Panc1 (cell line): ENCODE results near the gene AIG1. TPM values are rescaled to one million over a fixed set of nuclear protein-coding genes. Genes with fewer than 3 reads are reported as not detected.

Experiments
- ATAC-seq: fragments of 200-7000 bp; cut with Tn5 transposase; 2 replicates; pipeline ENCODE4 v1.9.1; 2020; ENCODE audit warnings: mild to moderate bottlenecking, moderate library complexity
- BruUV-seq: library from RNA; stranded (reverse); fragments of 400-500 nt; replicated peaks from 2 replicates; lab custom pipeline; 2021; lab: Mats Ljungman, UMichigan
- CTCF ChIA-PET: fragments of 300-600 bp; sonication (Branson Sonifier 250); formaldehyde crosslinking; loops from one replicate; lab custom pipeline; 2022; ENCODE audit warnings: antibody characterized with exemption; lab: Charles Lee
- POLR2A ChIA-PET: fragments of 300-600 bp; sonication (Branson Sonifier 250); formaldehyde crosslinking; loops from one replicate; lab custom pipeline; 2022; ENCODE audit warnings: antibody characterized with exemption; lab: Charles Lee
- DNase-seq: peaks from one replicate; pipeline ENCODE4 v3.0.0-alpha.2; 2010; ENCODE audit warnings: low read depth, low spot score
- H3K27ac ChIP-seq: 2 replicates; pipeline ENCODE4 v1.5.1; 2011; ENCODE audit warnings: mild to moderate bottlenecking, low read length, inconsistent platforms
- H3K27me3 ChIP-seq: fragments of 200-500 bp; sonication (Bioruptor generic); 2 replicates; pipeline ENCODE4 v1.6.0; 2014; ENCODE audit warnings: low read length, inconsistent platforms; ENCODE audit not compliant: control insufficient read depth, insufficient read depth
- H3K36me3 ChIP-seq: fragments of 200-500 bp; sonication (Bioruptor generic); 2 replicates; pipeline ENCODE4 v1.5.1; 2014; ENCODE audit warnings: inconsistent platforms, mild to moderate bottlenecking, low read length, moderate library complexity; ENCODE audit not compliant: control insufficient read depth, insufficient read depth
- H3K4me1 ChIP-seq: 2 replicates; pipeline ENCODE4 v1.5.1; 2011; ENCODE audit warnings: inconsistent platforms, mild to moderate bottlenecking, low read length, moderate library complexity; ENCODE audit not compliant: control insufficient read depth, insufficient read depth
- H3K4me3 ChIP-seq, 2 experiments: 2 replicates each; pipeline ENCODE4 v1.5.1; 2011 to 2012; ENCODE audit warnings: low read depth in 2 of 2, low read length in 2 of 2, mild to moderate bottlenecking in 2 of 2, inconsistent platforms in 1 of 2, moderate library complexity in 1 of 2
- H3K9me3 ChIP-seq: fragments of 200-500 bp; sonication (Bioruptor generic); 2 replicates; pipeline ENCODE4 v1.5.1; 2014; ENCODE audit warnings: low read depth, mild to moderate bottlenecking, inconsistent platforms, low read length, moderate library complexity; ENCODE audit not compliant: control insufficient read depth, insufficient read depth
- CTCF ChIP-seq: fragments of 450-650 bp; IDR thresholded peaks from 2 replicates; pipeline ENCODE4 v1.5.1; 2017; ENCODE audit warnings: mild to moderate bottlenecking
- POLR2AphosphoS5 ChIP-seq: IDR thresholded peaks from 2 replicates; pipeline ENCODE4 v1.6.1; 2012; ENCODE audit warnings: mild to moderate bottlenecking, low read depth, low read length, moderate library complexity
- REST ChIP-seq, 2 experiments: IDR thresholded peaks; 2 replicates each; pipeline ENCODE4 v1.6.1; 2011 to 2012; ENCODE audit warnings: low read depth in 2 of 2, control low read depth in 1 of 2, low read length in 1 of 2, mild to moderate bottlenecking in 1 of 2, moderate library complexity in 1 of 2; ENCODE audit not compliant: insufficient read depth in 1 of 2
- SIN3A ChIP-seq: IDR thresholded peaks from 2 replicates; pipeline ENCODE4 v1.6.1; 2012; ENCODE audit warnings: low read depth, mild to moderate bottlenecking, low read length, moderate library complexity, borderline replicate concordance; ENCODE audit not compliant: insufficient read depth
- TCF7L2 ChIP-seq: IDR thresholded peaks from 2 replicates; pipeline ENCODE4 v1.6.1; 2011; ENCODE audit warnings: mild to moderate bottlenecking, low read depth, low read length, inconsistent platforms
- in situ Hi-C: cut with HindIII; loops from 2 replicates; pipeline ENCODE4 v1.10.0; 2016; ENCODE audit warnings: low sequenced_read_pairs, low pct_unique_long_range_greater_than_20kb
- intact Hi-C: fragments of 100-400 bp; cut with micrococcal nuclease; formaldehyde crosslinking; loops from one replicate; pipeline ENCODE4 v1.10.0; 2022; ENCODE audit not compliant: unreplicated experiment
- total RNA-seq: library from RNA; stranded (reverse); gene quantifications from one replicate; pipeline ENCODE4 v1.2.1, GENCODE V29; 2021; ENCODE audit not compliant: unreplicated experiment

AIG1 gene
- total RNA-seq, 1 experiment from 2014 or later, result 23.9 TPM

DNA sequence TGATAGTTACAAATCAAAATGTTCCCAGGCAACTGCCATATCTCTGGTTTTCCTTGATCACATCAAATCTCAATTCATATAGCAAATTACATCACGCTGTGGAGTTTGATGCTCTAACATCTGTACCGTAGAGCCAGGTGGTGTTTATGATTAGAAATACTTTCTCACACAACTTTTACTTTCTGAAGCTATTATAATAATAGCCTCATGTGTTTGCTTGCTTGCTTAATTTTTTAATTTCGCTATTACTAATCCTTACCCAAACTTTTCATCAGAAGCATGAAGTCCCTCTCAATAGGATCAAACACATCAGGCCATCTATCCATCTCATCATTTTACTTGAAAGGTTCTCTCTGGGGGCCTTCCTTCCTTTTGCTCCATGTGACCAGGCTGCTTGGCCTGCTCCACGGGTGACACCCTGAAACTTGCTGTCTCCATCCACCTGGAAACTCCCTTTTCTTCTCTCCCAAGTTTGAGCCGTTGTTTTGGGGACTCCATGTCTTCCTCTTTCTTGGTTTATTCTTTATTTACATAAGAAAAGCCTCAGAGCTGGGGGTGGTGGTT, 314.4 kb downstream of the AIG1 start:
- intact Hi-C loops, result no loop called here
- H3K4me1 ChIP-seq, result no peaks in the 10 kb centered on the region
- CTCF ChIA-PET, result no interaction called here
- DNase-seq, result no peak
- H3K27me3 ChIP-seq, result peaks cover 4% of the 10 kb centered on the region
- H3K36me3 ChIP-seq, result no peaks in the 10 kb centered on the region
- no peak overlapping the region for H3K4me3 ChIP-seq
- no peak for ATAC-seq
- TF ChIP-seq TCF7L2 (no peak), POLR2AphosphoS5 (no peak), SIN3A (no peak), CTCF (no peak), REST (IDR thresholded peaks at IDR 0.05; ENCODE audit: insufficient read depth in 1 of 2, low read depth in 2 of 2, low read length in 1 of 2) (no peak)
- in situ Hi-C loops, result no loop called here
- no peak overlapping the region for H3K27ac ChIP-seq
- POLR2A ChIA-PET, result no interaction called here
- no TSS peak for BruUV-seq
- H3K9me3 ChIP-seq, result no peaks in the 10 kb centered on the region

GRCh38 chr6:143376375-143376774, 315.7 kb downstream of the AIG1 start:
- intact Hi-C loops, result no loop called here
- DNase-seq, result no peak
- Histone ChIP-seq H3K4me1 (no peaks in the 10 kb centered on the region), H3K27ac (no peak overlapping the region), H3K36me3 (no peaks in the 10 kb centered on the region), H3K27me3 (peaks cover 6% of the 10 kb centered on the region), H3K9me3 (no peaks in the 10 kb centered on the region), H3K4me3 (no peak overlapping the region)
- ChIA-PET CTCF (no interaction called here), POLR2A (no interaction called here)
- in situ Hi-C loops, result no loop called here
- no TSS peak for BruUV-seq
- ATAC-seq, result no peak
- no peak for TF ChIP-seq SIN3A
- TF ChIP-seq POLR2AphosphoS5, result no peak
- TF ChIP-seq CTCF, result no peak
- TF ChIP-seq TCF7L2, result no peak
- TF ChIP-seq REST (IDR thresholded peaks at IDR 0.05; ENCODE audit: insufficient read depth in 1 of 2, low read depth in 2 of 2, low read length in 1 of 2), result no peak
